ENCODE measurements around the gene ZBTB45.

Gene ZBTB45

GRCh38 chr19:58515259-58515658 is 4.4 kb downstream of the ZBTB45 start:
- no peak overlapping the region for H3K27ac ChIP-seq

DNA sequence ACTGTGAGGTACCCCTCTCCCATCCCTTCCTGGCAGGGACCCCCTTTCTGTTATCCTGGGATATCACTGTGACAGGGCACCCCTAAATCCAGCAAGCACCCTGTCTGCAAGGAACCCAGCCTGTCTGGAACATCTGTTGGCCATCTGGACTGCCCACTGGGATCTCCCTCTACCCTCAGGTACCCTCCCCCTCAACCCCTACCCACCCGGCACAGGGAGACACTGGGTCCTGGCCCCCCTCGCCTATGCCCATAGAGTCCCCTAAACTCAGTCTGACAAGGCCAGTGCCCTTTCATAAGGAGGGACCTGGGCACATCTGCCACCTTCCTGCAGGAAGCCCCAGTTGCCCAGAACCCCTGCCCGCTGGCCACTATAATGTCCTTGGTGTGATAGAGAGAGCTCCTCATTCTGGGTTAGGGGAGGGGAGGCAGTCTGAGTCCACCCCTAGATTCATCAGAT is 5.0 kb downstream of the ZBTB45 start:
- no peak for DNase-seq (ENCODE audit: low spot score)
- H3K27ac ChIP-seq: peak overlapping the region in 1 of 2 donors; percentile 72
- no peak for TF ChIP-seq CTCF (IDR thresholded peaks at IDR 0.05)
- peak overlapping the region; percentile 66 for H3K4me3 ChIP-seq

More at GRCh38 chr19:58515259-58515658, 4.4 kb downstream of the ZBTB45 start:
- TF ChIP-seq CTCF (IDR thresholded peaks at IDR 0.05): no peak
- DNase-seq (ENCODE audit: low spot score): no peak
- H3K4me3 ChIP-seq: no peak overlapping the region

- TF ChIP-seq CTCF (IDR thresholded peaks at IDR 0.05): peak; percentile 80
- peak overlapping the region in 1 of 2 donors; percentile 72 for H3K27ac ChIP-seq
- H3K4me3 ChIP-seq: peak overlapping the region; percentile 66
- no peak for DNase-seq (ENCODE audit: low spot score)
Observed at GRCh38 chr19:58513694-58514563, 5.7 kb downstream of the ZBTB45 start.

- Histone ChIP-seq H3K27ac (peak overlapping the region in 1 of 2 donors; percentile 72), H3K4me3 (peak overlapping the region; percentile 66)
- no peak for TF ChIP-seq CTCF (IDR thresholded peaks at IDR 0.05)
- DNase-seq (ENCODE audit: low spot score): no peak
Observed at GRCh38 chr19:58513213-58513693, 6.4 kb downstream of the ZBTB45 start.

- no peak for DNase-seq (ENCODE audit: low spot score)
- no peak within 1 kb of the TSS for H3K27ac ChIP-seq
- TF ChIP-seq CTCF (IDR thresholded peaks at IDR 0.05): no peak
- no peak within 1 kb of the TSS for H3K4me3 ChIP-seq
Observed at GRCh38 chr19:58511353-58512208, 8.0 kb downstream of the ZBTB45 start, which contains the start of gene SLC27A5. Gene SLC27A5 (minus strand): TSS chr19:58511992. CDS start chr19:58511955, 37 bp downstream.

- DNase-seq (ENCODE audit: low spot score): no peak
- Histone ChIP-seq H3K27ac (no peak overlapping the region), H3K4me3 (no peak overlapping the region)
- TF ChIP-seq CTCF (IDR thresholded peaks at IDR 0.05): no peak
Observed at GRCh38 chr19:58510084-58510862, 9.3 kb downstream of the ZBTB45 start.
